Measurements from ENCODE around the gene SCAF11. TPM values are rescaled to one million over a fixed set of nuclear protein-coding genes. Genes with fewer than 3 reads are reported as not detected.

SCAF11 gene
- total RNA-seq, 1 donor, result 186 TPM

DNA sequence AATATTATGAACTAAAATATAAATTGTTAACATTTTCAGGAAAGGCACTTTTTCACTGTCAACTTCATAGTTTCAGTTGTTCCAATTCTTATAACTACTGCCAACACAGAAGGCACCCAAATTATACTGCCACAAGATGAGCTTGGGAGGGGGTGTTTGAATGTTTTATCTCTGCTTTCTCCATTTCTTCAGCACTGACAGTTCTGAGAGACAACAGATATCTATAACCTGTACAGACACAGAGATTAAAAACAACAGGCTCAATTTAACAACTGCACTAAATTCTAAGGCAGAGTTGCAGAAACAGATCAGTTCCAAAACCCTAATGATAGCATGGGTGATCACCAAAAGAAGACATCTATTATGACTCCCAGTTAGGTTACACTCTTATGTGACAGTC lies 12.8 kb downstream of the SCAF11 start:
- no peak for DNase-seq (ENCODE audit: low read depth)
- H3K4me3 ChIP-seq (ENCODE audit: low read depth, low read length), result no peak overlapping the region
- no peak for TF ChIP-seq CTCF (IDR thresholded peaks at IDR 0.05; ENCODE audit: insufficient read depth, low read depth, low read length)

- H3K4me3 ChIP-seq (ENCODE audit: low read depth, low read length), result no peak overlapping the region
- peak; percentile 58 for DNase-seq (ENCODE audit: low read depth)
- no peak for TF ChIP-seq CTCF (IDR thresholded peaks at IDR 0.05; ENCODE audit: insufficient read depth, low read depth, low read length)
These were observed 14.9 kb downstream of the SCAF11 start for GRCh38 chr12:45975506-45975905.

DNA sequence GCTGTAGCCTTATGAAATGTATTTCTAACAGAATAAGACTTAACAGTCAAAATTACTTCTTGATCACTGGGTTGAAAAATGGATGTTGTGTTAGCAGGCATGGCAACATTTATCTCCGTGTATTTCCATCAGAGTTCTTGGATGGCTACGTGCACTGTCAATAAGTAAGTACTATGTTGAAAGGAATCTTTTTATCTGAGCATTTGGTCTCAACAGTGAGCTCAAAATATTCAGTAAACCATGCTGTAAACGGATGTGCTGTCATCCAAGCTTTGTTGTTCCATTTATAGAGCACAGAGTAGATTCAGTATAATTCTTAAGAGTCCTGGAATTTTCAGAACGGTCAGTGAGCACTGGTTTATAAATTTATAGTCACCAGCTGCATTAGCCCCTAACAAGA lies 15.5 kb downstream of the SCAF11 start:
- TF ChIP-seq CTCF (IDR thresholded peaks at IDR 0.05; ENCODE audit: insufficient read depth, low read depth, low read length), result no peak
- H3K4me3 ChIP-seq (ENCODE audit: low read depth, low read length), result no peak overlapping the region
- DNase-seq (ENCODE audit: low read depth), result no peak

- H3K4me3 ChIP-seq (ENCODE audit: low read depth, low read length), result no peak overlapping the region
- DNase-seq (ENCODE audit: low read depth), result no peak
- no peak for TF ChIP-seq CTCF (IDR thresholded peaks at IDR 0.05; ENCODE audit: insufficient read depth, low read depth, low read length)
These were observed 16.1 kb downstream of the SCAF11 start for GRCh38 chr12:45974171-45974719.

DNA sequence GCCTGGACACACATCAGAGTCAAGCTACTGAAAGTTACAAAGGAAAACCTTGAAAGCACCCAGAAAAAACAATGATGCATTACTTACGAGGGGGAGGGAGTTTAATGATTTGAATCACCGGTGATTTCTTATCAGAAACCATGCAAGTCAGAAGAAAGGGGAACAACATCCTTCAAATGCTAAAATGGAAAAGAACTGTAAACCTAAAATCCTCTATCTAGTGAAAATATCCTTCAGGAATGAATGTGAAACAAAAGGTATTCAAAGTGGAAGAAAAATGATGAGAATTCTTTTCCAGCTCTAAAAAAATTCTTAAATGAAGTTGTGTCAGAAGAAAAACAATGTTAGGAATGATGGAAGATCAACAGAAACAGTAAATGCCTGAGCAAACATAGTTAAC lies 16.8 kb downstream of the SCAF11 start:
- no peak for TF ChIP-seq CTCF (IDR thresholded peaks at IDR 0.05; ENCODE audit: insufficient read depth, low read depth, low read length)
- no peak for DNase-seq (ENCODE audit: low read depth)
- no peak overlapping the region for H3K4me3 ChIP-seq (ENCODE audit: low read depth, low read length)

GRCh38 chr12:45970391-45970790 lies 20.0 kb downstream of the SCAF11 start:
- H3K4me3 ChIP-seq (ENCODE audit: low read depth, low read length), result no peak overlapping the region
- DNase-seq (ENCODE audit: low read depth), result no peak
- TF ChIP-seq CTCF (IDR thresholded peaks at IDR 0.05; ENCODE audit: insufficient read depth, low read depth, low read length), result no peak

DNA sequence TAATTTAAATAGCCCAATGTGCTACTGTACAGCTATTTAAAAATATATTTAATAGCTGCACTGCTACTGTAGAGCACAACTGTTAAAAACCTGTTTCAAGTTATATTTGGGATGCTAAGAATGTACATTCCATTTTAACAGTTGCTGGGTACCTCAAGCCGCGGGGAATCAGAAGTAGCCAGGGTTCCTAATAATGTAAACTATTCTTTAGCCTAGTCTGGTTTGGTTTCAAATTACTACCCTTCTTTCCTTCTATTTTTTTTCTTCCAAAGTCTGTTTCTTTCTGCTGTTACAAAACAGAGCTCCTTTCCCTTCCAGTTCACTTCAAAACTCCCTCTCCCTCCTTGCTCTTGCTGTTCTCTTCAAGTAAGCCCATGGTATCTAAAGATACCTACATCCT lies 21.3 kb downstream of the SCAF11 start:
- H3K4me3 ChIP-seq (ENCODE audit: low read depth, low read length), result no peak overlapping the region
- peak; percentile 56 for DNase-seq (ENCODE audit: low read depth)
- no peak for TF ChIP-seq CTCF (IDR thresholded peaks at IDR 0.05; ENCODE audit: insufficient read depth, low read depth, low read length)

Data from fibroblast of villous mesenchyme (primary cell).